GM12878 (cell line): ENCODE results near the gene SPATS2L. TPM values are rescaled to one million over a fixed set of nuclear protein-coding genes. Genes with fewer than 3 reads are reported as not detected.

Source experiments
- ATAC-seq: fragments of 200-7000 bp; cut with Tn5 transposase; 3 replicates; pipeline ENCODE4 v1.9.1; 2020; ENCODE audit warnings: mild to moderate bottlenecking, moderate library complexity
- BruUV-seq: library from RNA; stranded (reverse); fragments of 400-500 nt; replicated peaks from 2 replicates; lab custom pipeline; 2021; lab: Mats Ljungman, UMichigan
- CTCF ChIA-PET: fragments of 300-600 bp; sonication (Branson Sonifier 250); formaldehyde crosslinking; extraction: SDS; loops from one replicate; lab custom pipeline; 2021; ENCODE audit warnings: inconsistent platforms; lab: Yijun Ruan, JAX
- POLR2A ChIA-PET: fragments of 350-600 bp; formaldehyde crosslinking; extraction: SDS; loops from one replicate; lab custom pipeline; 2021; ENCODE audit warnings: inconsistent platforms; lab: Charles Lee
- RAD21 ChIA-PET: fragments of 300-600 bp; sonication (Branson Sonifier 250); formaldehyde crosslinking; loops from one replicate; lab custom pipeline; 2023; ENCODE audit warnings: antibody characterized with exemption; ENCODE audit not compliant: unreplicated experiment; lab: Charles Lee
- SMC1A ChIA-PET: fragments of 300-600 bp; sonication (Branson Sonifier 250); formaldehyde crosslinking; loops from one replicate; lab custom pipeline; 2023; ENCODE audit not compliant: unreplicated experiment, uncharacterized antibody; lab: Charles Lee
- DNase-seq: peaks from one replicate; pipeline ENCODE4 v3.0.0-alpha.2; 2011; ENCODE audit warnings: low read depth, low spot score
- FAIRE-seq: peaks from 3 replicates; lab custom pipeline; 2011; peaks lifted over from hg19 to GRCh38; lab: Jason Lieb, UNC
- H2AFZ ChIP-seq: 2 replicates; pipeline ENCODE4 v1.6.0; 2011; ENCODE audit warnings: low read depth, low read length, control low read depth; ENCODE audit not compliant: control insufficient read depth
- H3K27ac ChIP-seq: 2 replicates; pipeline ENCODE4 v1.5.1; 2011; ENCODE audit warnings: control low read depth; ENCODE audit not compliant: control insufficient read depth, insufficient read depth
- H3K27me3 ChIP-seq, 2 experiments: replicated peaks in 1 of 2; 2 replicates each; pipeline versions ENCODE4 v1.6.0 to v1.6.1; 2011; ENCODE audit warnings: low read length in 1 of 2; ENCODE audit not compliant: control insufficient read depth in 2 of 2, insufficient read depth in 2 of 2
- H3K36me3 ChIP-seq, 2 experiments: 2 replicates each; pipeline ENCODE4 v1.5.1; 2011; ENCODE audit warnings: low read length in 1 of 2; ENCODE audit not compliant: control insufficient read depth in 2 of 2, insufficient read depth in 2 of 2
- H3K4me1 ChIP-seq: 2 replicates; pipeline ENCODE4 v1.6.1; 2011; ENCODE audit warnings: mild to moderate bottlenecking, low read length, moderate library complexity, mixed read lengths; ENCODE audit not compliant: control insufficient read depth, insufficient read depth
- H3K4me2 ChIP-seq: 2 replicates; pipeline ENCODE4 v1.6.0; 2011; ENCODE audit warnings: control low read depth; ENCODE audit not compliant: control insufficient read depth, insufficient read depth
- H3K4me3 ChIP-seq: fragments of 200-600 bp; sonication (generic); 2 replicates; pipeline ENCODE4 v1.5.1; 2016
- H3K79me2 ChIP-seq: 2 replicates; pipeline ENCODE4 v1.6.0; 2011; ENCODE audit warnings: low read length; ENCODE audit not compliant: control insufficient read depth, insufficient read depth
- H3K9ac ChIP-seq: 2 replicates; pipeline ENCODE4 v1.8.0; 2011; ENCODE audit warnings: low read length, control low read depth, mixed read lengths; ENCODE audit not compliant: control insufficient read depth, insufficient read depth
- H3K9me3 ChIP-seq: replicated peaks from 3 replicates; pipeline ENCODE4 v1.5.1; 2011; ENCODE audit warnings: mild to moderate bottlenecking, low read length; ENCODE audit not compliant: control insufficient read depth, insufficient read depth
- H4K20me1 ChIP-seq: 2 replicates; pipeline ENCODE4 v1.6.0; 2011; ENCODE audit not compliant: control insufficient read depth, insufficient read depth
- EED ChIP-seq: sonication (generic); IDR thresholded peaks from 2 replicates; pipeline ENCODE4 v1.6.1; 2016; ENCODE audit warnings: antibody characterized with exemption, low read depth
- MLLT1 ChIP-seq: fragments of 450-650 bp; IDR thresholded peaks from 2 replicates; pipeline ENCODE4 v1.6.1; 2016; ENCODE audit warnings: mild to moderate bottlenecking
- WGBS: methylation state at CpG from one replicate; pipeline ENCODE4 v1.1.6; 2016; ENCODE audit warnings: low lambda C conversion rate; ENCODE audit not compliant: insufficient replicate concordance, insufficient coverage; ENCODE audit errors: missing lambda C conversion rate; 5-methylcytosine and 5-hydroxymethylcytosine counted together
- in situ Hi-C: fragments of 300-500 bp; cut with MboI; formaldehyde crosslinking; loops from 9 replicates; pipeline ENCODE4 v1.14.3; 2018; ENCODE audit warnings: mixed read lengths
- intact Hi-C: fragments of 100-400 bp; cut with micrococcal nuclease; formaldehyde crosslinking; loops from one replicate; pipeline ENCODE4 v1.14.2; 2022; ENCODE audit not compliant: unreplicated experiment
- polyA plus RNA-seq, 11 experiments: library from polyadenylated mRNA; depleted of rRNA in 4 of 11; unstranded in 6 of 11; stranded (reverse) in 5 of 11; fragments of >200 nt; fragmentation: Nextera tagmentation in 4 of 11; fragmentation: Illumina TruSeq in 1 of 11; extraction: Ambion mirVana in 4 of 11; extraction: Trizol in 1 of 11; gene quantifications; 1 replicate in 1 of 11; 2 replicates in 10 of 11; pipeline versions ENCODE4 v1.2.1 to v1.2.3, GENCODE V29; 2011 to 2016; ENCODE audit warnings: inconsistent platforms in 2 of 11, missing spikeins in 2 of 11, low read depth in 1 of 11
- total RNA-seq, 4 experiments: library from RNA; depleted of rRNA in 3 of 4; stranded (reverse); fragments of >200 nt in 3 of 4; fragmentation: Illumina TruSeq in 1 of 4; extraction: Trizol in 1 of 4; gene quantifications; 2 replicates each; pipeline versions ENCODE4 v1.2.1 to v1.2.3, GENCODE V29; 2013 to 2021

The SPATS2L gene
- total and polyA plus RNA-seq, 10 of the 15 experiments (the other 5 are each of a cell fraction or from before 2014, with no cell fraction given) = 5.2 to 30.0 (median 20.1) TPM

- H3K9me3 ChIP-seq = no peaks in the 10 kb centered on the region
- TF ChIP-seq EED = no peak
- TF ChIP-seq, all 136 proteins: peak for 0
- Histone ChIP-seq H2AFZ (no peak overlapping the region), H3K79me2 (no peaks in the 10 kb centered on the region), H3K4me2 (no peak overlapping the region), H4K20me1 (no peaks in the 10 kb centered on the region), H3K27ac (no peak overlapping the region), H3K4me3 (no peak overlapping the region), H3K27me3 (0 out of 4 replicates have a peak, but pooled peaks cover 0 to 2% of the 10 kb centered on the region in 2 experiments), H3K4me1 (no peaks in the 10 kb centered on the region), H3K9ac (no peak overlapping the region), H3K36me3 (no peaks in the 10 kb centered on the region)
- ChIA-PET SMC1A (no interaction called here), RAD21 (no interaction called here), POLR2A (no interaction called here), CTCF (no interaction called here)
- FAIRE-seq (no peak), ATAC-seq (no peak), DNase-seq (no peak)
- no TSS peak for BruUV-seq
- WGBS = 71% methylated on average over 2 of the region's 2 CpGs
- in situ Hi-C loops (no loop called here), intact Hi-C loops (no loop called here)
Measured at GRCh38 chr2:200262047-200262446, 44.4 kb upstream of the SPATS2L start.

- H3K27me3 ChIP-seq = 0 out of 4 replicates have a peak, but pooled peaks cover 0 to 2% of the 10 kb centered on the region in 2 experiments
- H3K36me3 ChIP-seq = no peaks in the 10 kb centered on the region
- ChIA-PET CTCF (no interaction called here), RAD21 (no interaction called here), SMC1A (no interaction called here), POLR2A (no interaction called here)
- H3K4me2 ChIP-seq = no peak overlapping the region
- no TSS peak for BruUV-seq
- no peaks in the 10 kb centered on the region for H4K20me1 ChIP-seq
- no peak overlapping the region for H3K27ac ChIP-seq
- WGBS = 0% methylated on average over 1 of the region's 1 CpG
- no peak for ATAC-seq
- no peak overlapping the region for H2AFZ ChIP-seq
- no peak for TF ChIP-seq MLLT1
- intact Hi-C loops = no loop called here
- H3K9me3 ChIP-seq = no peaks in the 10 kb centered on the region
- H3K4me3 ChIP-seq = no peak overlapping the region
- H3K9ac ChIP-seq = no peak overlapping the region
- no peaks in the 10 kb centered on the region for H3K79me2 ChIP-seq
- no peak for FAIRE-seq
- no peak for DNase-seq
- H3K4me1 ChIP-seq = no peaks in the 10 kb centered on the region
- in situ Hi-C loops = no loop called here
Measured at GRCh38 chr2:200263279-200263678, 43.2 kb upstream of the SPATS2L start.
